Measurements from ENCODE around the gene TIGD6. TPM values are rescaled to one million over a fixed set of nuclear protein-coding genes. Genes with fewer than 3 reads are reported as not detected.

Gene TIGD6
- total and polyA plus RNA-seq, 4 experiments from 2014 or later: 1.3 to 6.8 (median 3.5) TPM

- Mint-ChIP-seq H3K27ac (peak overlapping the region in 4 of 7 donors; percentile 19 to 91 (median 67)), H3K4me3 (peak overlapping the region; percentile 85 to 99 (median 96)), H3K4me1 (peaks cover 27 to 39% (median 31%) of the 10 kb centered on the region in 4 donors), H3K27me3 (no peaks in the 10 kb centered on the region), H3K9me3 (no peaks in the 10 kb centered on the region), H3K36me3 (peaks cover 0 to 7% of the 10 kb centered on the region in 2 donors)
- DNase-seq: peak in 2 of 5 donors; percentile 6 to 8
- ChIA-PET CTCF (ENCODE audit: partially characterized antibody) (interaction anchor here (0.8 to 5.0 kb wide), 12 partner anchors 10 to 328 kb away, joined by 3 to 51 read pairs (median 6); partner anchors contain the start of genes HMGXB3 and TIGD6), POLR2A (ENCODE audit: partially characterized antibody) (interaction anchor here (0.6 to 0.9 kb wide), 3 partner anchors 39 to 236 kb away, joined by 3 to 4 read pairs (median 3); partner anchors contain the start of genes HMGXB3 and TIGD6)
- Histone ChIP-seq H3K4me1 (ENCODE audit: insufficient read depth, low read length) (peaks cover 27% of the 10 kb centered on the region), H3K27ac (ENCODE audit: low read depth, low read length) (no peak overlapping the region), H3K4me3 (ENCODE audit: low read length in 2 of 2) (no peak overlapping the region), H3K27me3 (ENCODE audit: insufficient read depth, low read length) (no peaks in the 10 kb centered on the region), H3K9me3 (ENCODE audit: control insufficient read depth in 1 of 2, low read length in 2 of 2) (no peaks in the 10 kb centered on the region), H3K36me3 (ENCODE audit: insufficient read depth, low read length) (no peaks in the 10 kb centered on the region)
- intact Hi-C loops (cut with micrococcal nuclease): loop anchor here (10.0 kb wide), 1 partner anchor 617 kb away; the partner anchor contains the start of gene GRPEL2
These were observed 38.5 kb downstream of the TIGD6 start for GRCh38 chr5:149961957-149962409.

- no peaks in the 10 kb centered on the region for H3K36me3 ChIP-seq (ENCODE audit: insufficient read depth, low read length)
- peaks cover 0 to 7% of the 10 kb centered on the region in 2 donors for H3K36me3 Mint-ChIP-seq
- H3K4me3 ChIP-seq (ENCODE audit: low read length in 2 of 2): peak overlapping the region; percentile 25 to 84
- peak overlapping the region; percentile 85 to 99 (median 96) for H3K4me3 Mint-ChIP-seq
- H3K4me1 Mint-ChIP-seq: peaks cover 27 to 39% (median 31%) of the 10 kb centered on the region in 4 donors
- H3K27ac ChIP-seq (ENCODE audit: low read depth, low read length): peak overlapping the region; percentile 72
- no peaks in the 10 kb centered on the region for H3K27me3 ChIP-seq (ENCODE audit: insufficient read depth, low read length)
- peaks cover 27% of the 10 kb centered on the region for H3K4me1 ChIP-seq (ENCODE audit: insufficient read depth, low read length)
- intact Hi-C loops (cut with micrococcal nuclease): loop anchor here (10.0 kb wide), 1 partner anchor 616 kb away; the partner anchor contains the start of gene GRPEL2
- ChIA-PET POLR2A (ENCODE audit: partially characterized antibody) (interaction anchor here (0.9 to 3.0 kb wide), 4 partner anchors 39 to 721 kb away, joined by 3 to 35 read pairs (median 4); partner anchors contain the start of genes HMGXB3 and TIGD6), CTCF (ENCODE audit: partially characterized antibody) (interaction anchor here (0.9 to 5.0 kb wide), 8 partner anchors 11 to 327 kb away, joined by 3 to 51 read pairs (median 6); partner anchors contain the start of genes HMGXB3 and TIGD6)
- DNase-seq: peak in 1 of 5 donors; percentile 1
- H3K27me3 Mint-ChIP-seq: no peaks in the 10 kb centered on the region
- H3K9me3 Mint-ChIP-seq: no peaks in the 10 kb centered on the region
- no peaks in the 10 kb centered on the region for H3K9me3 ChIP-seq (ENCODE audit: control insufficient read depth in 1 of 2, low read length in 2 of 2)
- peak overlapping the region; percentile 61 to 91 (median 85) for H3K27ac Mint-ChIP-seq
These were observed 39.2 kb downstream of the TIGD6 start for GRCh38 chr5:149961186-149961685.

- peak within 1 kb of the TSS; percentile 91 to 100 (median 98) for H3K27ac Mint-ChIP-seq
- H3K27me3 Mint-ChIP-seq: no peaks in the 10 kb centered on the region
- Histone ChIP-seq H3K4me3 (ENCODE audit: low read length in 2 of 2) (peak within 1 kb of the TSS; percentile 80 to 84), H3K4me1 (ENCODE audit: insufficient read depth, low read length) (peaks cover 27% of the 10 kb centered on the region), H3K27me3 (ENCODE audit: insufficient read depth, low read length) (no peaks in the 10 kb centered on the region), H3K9me3 (ENCODE audit: control insufficient read depth in 1 of 2, low read length in 2 of 2) (no peaks in the 10 kb centered on the region), H3K27ac (ENCODE audit: low read depth, low read length) (peak within 1 kb of the TSS; percentile 72), H3K36me3 (ENCODE audit: insufficient read depth, low read length) (no peaks in the 10 kb centered on the region)
- intact Hi-C loops (cut with micrococcal nuclease): loop anchor here (1.0 to 10.0 kb wide), 3 partner anchors 40 to 616 kb away; partner anchors contain the start of genes GRPEL2, HMGXB3 and TIGD6
- ChIA-PET POLR2A (ENCODE audit: partially characterized antibody) (interaction anchor here (0.8 to 3.0 kb wide), 6 partner anchors 9 to 720 kb away, joined by 3 to 35 read pairs (median 4); partner anchors contain the start of genes HMGXB3, PPARGC1B and TIGD6), CTCF (ENCODE audit: partially characterized antibody) (interaction anchor here (0.6 to 5.0 kb wide), 11 partner anchors 8 to 515 kb away, joined by 3 to 51 read pairs (median 5); partner anchors contain the start of genes HMGXB3 and TIGD6)
- DNase-seq: peak; percentile 90 to 96 (median 91)
- H3K9me3 Mint-ChIP-seq: no peaks in the 10 kb centered on the region
- peaks cover 0 to 7% of the 10 kb centered on the region in 2 donors for H3K36me3 Mint-ChIP-seq
- H3K4me1 Mint-ChIP-seq: peaks cover 27 to 37% (median 30%) of the 10 kb centered on the region in 4 donors
- peak within 1 kb of the TSS; percentile 93 to 99 (median 98) for H3K4me3 Mint-ChIP-seq
These were observed 39.9 kb downstream of the TIGD6 start, which contains the start of gene SLC26A2 for GRCh38 chr5:149960272-149961185. Gene SLC26A2, plus strand, starts transcription at chr5:149960758. Its CDS starts 16,895 bp downstream, at chr5:149977653.

- Histone ChIP-seq H3K27ac (ENCODE audit: low read depth, low read length) (peak overlapping the region; percentile 72), H3K9me3 (ENCODE audit: control insufficient read depth in 1 of 2, low read length in 2 of 2) (no peaks in the 10 kb centered on the region), H3K4me3 (ENCODE audit: low read length in 2 of 2) (peak overlapping the region; percentile 80 to 84), H3K4me1 (ENCODE audit: insufficient read depth, low read length) (peaks cover 27% of the 10 kb centered on the region), H3K27me3 (ENCODE audit: insufficient read depth, low read length) (no peaks in the 10 kb centered on the region), H3K36me3 (ENCODE audit: insufficient read depth, low read length) (no peaks in the 10 kb centered on the region)
- peak overlapping the region; percentile 93 to 99 (median 98) for H3K4me3 Mint-ChIP-seq
- H3K36me3 Mint-ChIP-seq: peaks cover 0 to 7% of the 10 kb centered on the region in 2 donors
- POLR2A ChIA-PET (ENCODE audit: partially characterized antibody): interaction anchor here (0.8 to 3.0 kb wide), 6 partner anchors 9 to 719 kb away, joined by 3 to 35 read pairs (median 4); partner anchors contain the start of genes HMGXB3, PPARGC1B and TIGD6
- no peaks in the 10 kb centered on the region for H3K9me3 Mint-ChIP-seq
- peak overlapping the region; percentile 91 to 100 (median 98) for H3K27ac Mint-ChIP-seq
- no peaks in the 10 kb centered on the region for H3K27me3 Mint-ChIP-seq
- DNase-seq: peak; percentile 37 to 79 (median 41)
- intact Hi-C loops (cut with micrococcal nuclease): loop anchor here (1.0 to 10.0 kb wide), 3 partner anchors 41 to 615 kb away; partner anchors contain the start of genes GRPEL2, HMGXB3 and TIGD6
- CTCF ChIA-PET (ENCODE audit: partially characterized antibody): interaction anchor here (0.8 to 5.0 kb wide), 19 partner anchors 8 to 496 kb away, joined by 3 to 51 read pairs (median 6); partner anchors contain the start of genes HMGXB3 and TIGD6
- peaks cover 26 to 35% (median 30%) of the 10 kb centered on the region in 4 donors for H3K4me1 Mint-ChIP-seq
These were observed 40.8 kb downstream of the TIGD6 start for GRCh38 chr5:149959406-149960236.

GRCh38 chr5:149957855-149958254 lies 42.6 kb downstream of the TIGD6 start:
- Mint-ChIP-seq H3K4me3 (no peak overlapping the region), H3K4me1 (peaks cover 23 to 35% (median 29%) of the 10 kb centered on the region in 4 donors), H3K36me3 (peaks cover 0 to 7% of the 10 kb centered on the region in 2 donors), H3K9me3 (no peaks in the 10 kb centered on the region), H3K27ac (peak overlapping the region in 2 of 7 donors; percentile 29 to 57), H3K27me3 (no peaks in the 10 kb centered on the region)
- Histone ChIP-seq H3K27me3 (ENCODE audit: insufficient read depth, low read length) (no peaks in the 10 kb centered on the region), H3K4me1 (ENCODE audit: insufficient read depth, low read length) (peaks cover 27% of the 10 kb centered on the region), H3K36me3 (ENCODE audit: insufficient read depth, low read length) (no peaks in the 10 kb centered on the region), H3K27ac (ENCODE audit: low read depth, low read length) (no peak overlapping the region), H3K4me3 (ENCODE audit: low read length in 2 of 2) (no peak overlapping the region), H3K9me3 (ENCODE audit: control insufficient read depth in 1 of 2, low read length in 2 of 2) (no peaks in the 10 kb centered on the region)
- intact Hi-C loops (cut with micrococcal nuclease): no loop called here
- CTCF ChIA-PET (ENCODE audit: partially characterized antibody): interaction anchor here (0.8 to 3.0 kb wide), 10 partner anchors 11 to 587 kb away, joined by 3 to 18 read pairs (median 4); no protein-coding TSS in a partner anchor
- POLR2A ChIA-PET (ENCODE audit: partially characterized antibody): no interaction called here
- DNase-seq: no peak

- intact Hi-C loops (cut with micrococcal nuclease): no loop called here
- Mint-ChIP-seq H3K4me3 (no peak overlapping the region), H3K27me3 (no peaks in the 10 kb centered on the region), H3K9me3 (no peaks in the 10 kb centered on the region), H3K36me3 (peaks cover 0 to 7% of the 10 kb centered on the region in 2 donors), H3K4me1 (peaks cover 18 to 24% (median 21%) of the 10 kb centered on the region in 4 donors), H3K27ac (no peak overlapping the region)
- ChIA-PET POLR2A (ENCODE audit: partially characterized antibody) (no interaction called here), CTCF (ENCODE audit: partially characterized antibody) (interaction anchor here (1.0 to 2.1 kb wide), 2 partner anchors 12 kb away, joined by 3 to 7 read pairs; no protein-coding TSS in a partner anchor)
- DNase-seq: no peak
- Histone ChIP-seq H3K4me3 (ENCODE audit: low read length in 2 of 2) (no peak overlapping the region), H3K27ac (ENCODE audit: low read depth, low read length) (no peak overlapping the region), H3K9me3 (ENCODE audit: control insufficient read depth in 1 of 2, low read length in 2 of 2) (no peaks in the 10 kb centered on the region), H3K27me3 (ENCODE audit: insufficient read depth, low read length) (no peaks in the 10 kb centered on the region), H3K36me3 (ENCODE audit: insufficient read depth, low read length) (no peaks in the 10 kb centered on the region), H3K4me1 (ENCODE audit: insufficient read depth, low read length) (peaks cover 20% of the 10 kb centered on the region)
These were observed 43.8 kb downstream of the TIGD6 start for GRCh38 chr5:149956685-149957084.
